ENCODE data around the gene PIK3R2. TPM values are rescaled to one million over a fixed set of nuclear protein-coding genes. Genes with fewer than 3 reads are reported as not detected.

Gene PIK3R2
- total and polyA plus RNA-seq, 3 experiments from 2014 or later = 5.7 to 17.9 (median 17.7) TPM

DNA sequence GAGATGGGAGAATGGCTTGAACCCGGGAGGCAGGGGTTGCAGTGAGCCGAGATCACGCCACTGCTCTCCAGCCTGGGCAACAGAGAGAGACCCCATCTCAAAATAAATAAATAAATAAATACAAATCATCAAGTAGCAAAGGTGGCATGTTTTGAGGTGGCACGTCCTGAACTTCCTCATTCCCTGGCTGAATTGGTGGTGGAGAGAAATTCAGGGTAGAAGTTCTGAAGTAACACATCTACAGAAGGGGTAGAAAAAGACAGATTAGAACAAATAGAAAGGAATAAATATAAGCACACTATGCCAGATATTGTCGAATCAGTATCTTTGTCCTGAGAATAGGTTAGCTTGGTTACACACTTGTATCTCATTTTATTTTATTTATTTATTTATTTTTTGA is 27.0 kb downstream of the PIK3R2 start:
- Histone ChIP-seq H3K4me1 (ENCODE audit: insufficient read depth, low read length) (no peaks in the 10 kb centered on the region), H3K27ac (ENCODE audit: low read depth, low read length) (no peak overlapping the region), H3K9me3 (ENCODE audit: low read length) (no peaks in the 10 kb centered on the region), H3K4me3 (ENCODE audit: low read length) (no peak overlapping the region), H3K36me3 (ENCODE audit: insufficient read depth, low read length) (no peaks in the 10 kb centered on the region), H3K27me3 (ENCODE audit: insufficient read depth, low read length, poor library complexity, severe bottlenecking) (no peaks in the 10 kb centered on the region)
- H3K4me3 Mint-ChIP-seq = no peak overlapping the region
- H3K4me1 Mint-ChIP-seq = peaks cover 0 to 2% (median 0%) of the 10 kb centered on the region in 3 donors
- H3K27ac Mint-ChIP-seq = no peak overlapping the region
- peaks cover 0 to 8% (median 3%) of the 10 kb centered on the region in 3 donors for H3K36me3 Mint-ChIP-seq
- CTCF ChIA-PET = interaction anchor here (1.5 kb wide), 1 partner anchor 28 kb away, joined by 3 read pairs; no protein-coding TSS in a partner anchor
- no peak for DNase-seq
- no peaks in the 10 kb centered on the region for H3K9me3 Mint-ChIP-seq
- POLR2A ChIA-PET = no interaction called here
- H3K27me3 Mint-ChIP-seq = no peaks in the 10 kb centered on the region

GRCh38 chr19:18183529-18183928 is 30.6 kb downstream of the PIK3R2 start:
- CTCF ChIA-PET = interaction anchor here (2.3 kb wide), 1 partner anchor 9 kb away, joined by 9 read pairs; the partner anchor contains the start of gene MPV17L2
- POLR2A ChIA-PET = no interaction called here
- peaks cover 3% of the 10 kb centered on the region in 2 donors for H3K27me3 Mint-ChIP-seq

DNA sequence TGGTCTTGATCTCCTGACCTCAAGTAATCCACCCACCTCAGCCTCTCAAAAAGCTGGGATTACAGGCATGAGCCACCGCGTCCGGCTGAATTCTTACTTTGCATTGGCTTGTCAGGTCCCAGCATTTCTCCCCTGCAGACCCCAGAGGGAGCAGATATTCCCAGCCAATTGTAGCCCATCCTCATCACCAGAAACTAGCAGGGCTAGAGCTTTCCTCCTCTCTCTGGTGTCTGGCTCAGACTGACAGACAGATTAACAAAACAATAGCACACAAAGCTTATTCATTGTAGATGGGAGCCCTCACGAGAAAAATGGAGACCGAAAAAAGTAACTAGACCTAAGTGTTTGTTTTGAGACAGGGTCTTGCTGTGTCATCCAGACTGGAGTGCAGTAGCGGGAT is 32.6 kb downstream of the PIK3R2 start:
- Mint-ChIP-seq H3K27me3 (peaks cover 3% of the 10 kb centered on the region in 2 donors), H3K4me3 (no peak overlapping the region), H3K4me1 (no peaks in the 10 kb centered on the region), H3K9me3 (no peaks in the 10 kb centered on the region), H3K27ac (no peak overlapping the region), H3K36me3 (no peaks in the 10 kb centered on the region)
- H3K27me3 ChIP-seq (ENCODE audit: insufficient read depth, low read length, poor library complexity, severe bottlenecking) = no peaks in the 10 kb centered on the region
- ChIA-PET CTCF (interaction anchor here (0.9 to 1.2 kb wide), 3 partner anchors 15 to 67 kb away, joined by 3 to 6 read pairs (median 3); no protein-coding TSS in a partner anchor), POLR2A (no interaction called here)
- DNase-seq = no peak
- H3K4me3 ChIP-seq (ENCODE audit: low read length) = no peak overlapping the region
- no peaks in the 10 kb centered on the region for H3K36me3 ChIP-seq (ENCODE audit: insufficient read depth, low read length)
- no peaks in the 10 kb centered on the region for H3K4me1 ChIP-seq (ENCODE audit: insufficient read depth, low read length)
- H3K9me3 ChIP-seq (ENCODE audit: low read length) = no peaks in the 10 kb centered on the region
- no peak overlapping the region for H3K27ac ChIP-seq (ENCODE audit: low read depth, low read length)

More at GRCh38 chr19:18183529-18183928, 30.6 kb downstream of the PIK3R2 start:
- H3K4me1 ChIP-seq (ENCODE audit: insufficient read depth, low read length) = no peaks in the 10 kb centered on the region
- Mint-ChIP-seq H3K36me3 (no peaks in the 10 kb centered on the region), H3K9me3 (no peaks in the 10 kb centered on the region), H3K27ac (peak overlapping the region in 1 of 8 donors; percentile 75), H3K4me1 (no peaks in the 10 kb centered on the region), H3K4me3 (no peak overlapping the region)
- no peak overlapping the region for H3K27ac ChIP-seq (ENCODE audit: low read depth, low read length)
- no peaks in the 10 kb centered on the region for H3K27me3 ChIP-seq (ENCODE audit: insufficient read depth, low read length, poor library complexity, severe bottlenecking)
- no peak overlapping the region for H3K4me3 ChIP-seq (ENCODE audit: low read length)
- H3K9me3 ChIP-seq (ENCODE audit: low read length) = no peaks in the 10 kb centered on the region
- H3K36me3 ChIP-seq (ENCODE audit: insufficient read depth, low read length) = no peaks in the 10 kb centered on the region
- no peak for DNase-seq

DNA sequence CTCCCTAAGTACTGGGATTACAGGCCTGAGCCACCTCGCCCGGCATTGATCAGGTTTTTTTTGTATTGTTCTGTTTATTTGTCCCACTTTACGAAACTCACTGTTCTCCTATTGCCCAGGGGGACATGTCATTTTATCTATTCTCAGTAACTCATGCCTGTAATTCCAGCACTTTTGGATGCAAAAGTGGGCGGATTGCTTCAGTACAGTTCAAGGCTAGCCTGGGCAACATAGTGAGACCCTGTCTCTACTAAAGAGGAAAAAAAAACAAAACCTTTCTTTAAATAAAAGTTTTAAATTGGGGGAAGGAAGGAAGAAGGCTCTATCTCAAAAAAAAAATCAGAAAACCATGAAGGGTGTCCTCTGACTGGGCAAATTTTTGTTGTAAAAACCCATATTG is 37.3 kb downstream of the PIK3R2 start:
- Mint-ChIP-seq H3K27ac (no peak overlapping the region), H3K9me3 (peaks cover 0 to 2% (median 0%) of the 10 kb centered on the region in 5 donors), H3K4me3 (no peak overlapping the region), H3K4me1 (peaks cover 21 to 28% (median 22%) of the 10 kb centered on the region in 3 donors), H3K27me3 (peaks cover 3 to 7% of the 10 kb centered on the region in 2 donors), H3K36me3 (peaks cover 0 to 10% (median 0%) of the 10 kb centered on the region in 3 donors)
- H3K4me3 ChIP-seq (ENCODE audit: low read length) = no peak overlapping the region
- no peaks in the 10 kb centered on the region for H3K36me3 ChIP-seq (ENCODE audit: insufficient read depth, low read length)
- DNase-seq = no peak
- no peaks in the 10 kb centered on the region for H3K27me3 ChIP-seq (ENCODE audit: insufficient read depth, low read length, poor library complexity, severe bottlenecking)
- H3K27ac ChIP-seq (ENCODE audit: low read depth, low read length) = no peak overlapping the region
- POLR2A ChIA-PET = no interaction called here
- peaks cover 16% of the 10 kb centered on the region for H3K4me1 ChIP-seq (ENCODE audit: insufficient read depth, low read length)
- CTCF ChIA-PET = interaction anchor here (1.2 kb wide), 1 partner anchor 33 kb away, joined by 5 read pairs; no protein-coding TSS in a partner anchor
- H3K9me3 ChIP-seq (ENCODE audit: low read length) = no peaks in the 10 kb centered on the region

- Histone ChIP-seq H3K4me1 (ENCODE audit: insufficient read depth, low read length) (peaks cover 16% of the 10 kb centered on the region), H3K27ac (ENCODE audit: low read depth, low read length) (peak overlapping the region; percentile 70), H3K9me3 (ENCODE audit: low read length) (no peaks in the 10 kb centered on the region), H3K36me3 (ENCODE audit: insufficient read depth, low read length) (peaks cover 6% of the 10 kb centered on the region), H3K4me3 (ENCODE audit: low read length) (peak overlapping the region; percentile 67), H3K27me3 (ENCODE audit: insufficient read depth, low read length, poor library complexity, severe bottlenecking) (no peaks in the 10 kb centered on the region)
- ChIA-PET POLR2A (interaction anchor here (0.8 to 3.1 kb wide), 6 partner anchors 13 to 115 kb away, joined by 3 to 40 read pairs (median 7); partner anchors contain the start of genes JUND and RAB3A), CTCF (interaction anchor here (0.7 to 4.5 kb wide), 23 partner anchors 9 to 225 kb away, joined by 3 to 49 read pairs (median 5); partner anchors contain the start of genes IFI30, LSM4 and RAB3A)
- H3K9me3 Mint-ChIP-seq = peaks cover 0 to 2% (median 0%) of the 10 kb centered on the region in 5 donors
- peak overlapping the region; percentile 82 to 95 (median 89) for H3K4me3 Mint-ChIP-seq
- H3K27ac Mint-ChIP-seq = peak overlapping the region; percentile 76 to 98 (median 96)
- peaks cover 21 to 28% (median 22%) of the 10 kb centered on the region in 3 donors for H3K4me1 Mint-ChIP-seq
- no peak for DNase-seq
- peaks cover 0 to 19% (median 0%) of the 10 kb centered on the region in 3 donors for H3K36me3 Mint-ChIP-seq
- H3K27me3 Mint-ChIP-seq = peaks cover 0 to 5% of the 10 kb centered on the region in 2 donors
Observed at GRCh38 chr19:18191640-18192062, 38.7 kb downstream of the PIK3R2 start.

DNA sequence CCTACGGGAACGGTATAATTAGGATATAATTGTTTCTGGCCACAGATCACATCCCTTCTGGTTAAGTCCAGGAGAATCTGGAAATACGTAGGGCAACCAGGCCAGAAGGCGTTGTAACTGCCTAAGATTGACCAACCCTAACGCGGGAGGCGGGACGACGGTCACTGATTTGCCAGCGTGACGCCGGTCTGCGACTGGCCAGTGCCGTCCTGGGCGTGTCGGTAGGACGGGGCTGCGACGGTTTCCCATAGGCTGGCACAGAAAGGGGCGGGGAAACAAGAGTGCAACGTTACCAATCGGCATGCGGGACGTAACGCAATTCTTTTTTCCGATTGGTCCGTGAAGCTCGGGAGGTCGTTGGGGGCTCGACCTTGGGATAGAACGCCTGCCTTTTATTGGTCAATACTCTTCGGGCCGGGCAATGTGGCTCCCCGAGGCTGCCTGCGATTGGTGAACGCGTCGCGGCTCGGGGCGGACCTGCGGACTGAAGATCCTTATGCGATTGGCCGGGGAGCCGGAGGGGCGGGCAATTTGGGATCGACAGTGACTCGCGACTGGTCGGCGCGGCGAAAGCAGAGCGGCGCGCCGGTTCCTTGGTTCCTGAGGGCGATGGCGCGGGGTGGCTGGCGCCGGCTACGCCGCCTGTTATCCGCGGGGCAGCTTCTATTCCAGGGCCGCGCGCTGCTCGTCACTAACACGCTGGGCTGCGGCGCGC is 39.9 kb downstream of the PIK3R2 start, which contains the start of gene MPV17L2:
TSS of gene MPV17L2 (plus strand) at position 546 of the 715 bp plus-strand sequence. CDS start at position 610, 64 bp downstream.
- H3K4me1 ChIP-seq (ENCODE audit: insufficient read depth, low read length) = peaks cover 16% of the 10 kb centered on the region
- POLR2A ChIA-PET = interaction anchor here (0.6 to 3.1 kb wide), 10 partner anchors 11 to 159 kb away, joined by 3 to 40 read pairs (median 5); partner anchors contain the start of genes IL12RB1, JUND, LSM4 and RAB3A
- H3K4me3 ChIP-seq (ENCODE audit: low read length) = peak within 1 kb of the TSS; percentile 74
- CTCF ChIA-PET = interaction anchor here (0.7 to 4.5 kb wide), 21 partner anchors 10 to 224 kb away, joined by 3 to 49 read pairs (median 5); partner anchors contain the start of genes IFI30 and RAB3A
- H3K27me3 ChIP-seq (ENCODE audit: insufficient read depth, low read length, poor library complexity, severe bottlenecking) = no peaks in the 10 kb centered on the region
- H3K4me1 Mint-ChIP-seq = peaks cover 21 to 28% (median 22%) of the 10 kb centered on the region in 3 donors
- peak; percentile 98 to 99 (median 99) for DNase-seq
- H3K27me3 Mint-ChIP-seq = peaks cover 0 to 3% of the 10 kb centered on the region in 2 donors
- H3K27ac ChIP-seq (ENCODE audit: low read depth, low read length) = peak within 1 kb of the TSS; percentile 71
- H3K36me3 Mint-ChIP-seq = peaks cover 0 to 24% (median 0%) of the 10 kb centered on the region in 3 donors
- H3K36me3 ChIP-seq (ENCODE audit: insufficient read depth, low read length) = peaks cover 6% of the 10 kb centered on the region
- H3K9me3 Mint-ChIP-seq = peaks cover 0 to 2% (median 0%) of the 10 kb centered on the region in 5 donors
- peak within 1 kb of the TSS; percentile 76 to 98 (median 96) for H3K27ac Mint-ChIP-seq
- no peaks in the 10 kb centered on the region for H3K9me3 ChIP-seq (ENCODE audit: low read length)
- H3K4me3 Mint-ChIP-seq = peak within 1 kb of the TSS; percentile 82 to 95 (median 89)

DNA sequence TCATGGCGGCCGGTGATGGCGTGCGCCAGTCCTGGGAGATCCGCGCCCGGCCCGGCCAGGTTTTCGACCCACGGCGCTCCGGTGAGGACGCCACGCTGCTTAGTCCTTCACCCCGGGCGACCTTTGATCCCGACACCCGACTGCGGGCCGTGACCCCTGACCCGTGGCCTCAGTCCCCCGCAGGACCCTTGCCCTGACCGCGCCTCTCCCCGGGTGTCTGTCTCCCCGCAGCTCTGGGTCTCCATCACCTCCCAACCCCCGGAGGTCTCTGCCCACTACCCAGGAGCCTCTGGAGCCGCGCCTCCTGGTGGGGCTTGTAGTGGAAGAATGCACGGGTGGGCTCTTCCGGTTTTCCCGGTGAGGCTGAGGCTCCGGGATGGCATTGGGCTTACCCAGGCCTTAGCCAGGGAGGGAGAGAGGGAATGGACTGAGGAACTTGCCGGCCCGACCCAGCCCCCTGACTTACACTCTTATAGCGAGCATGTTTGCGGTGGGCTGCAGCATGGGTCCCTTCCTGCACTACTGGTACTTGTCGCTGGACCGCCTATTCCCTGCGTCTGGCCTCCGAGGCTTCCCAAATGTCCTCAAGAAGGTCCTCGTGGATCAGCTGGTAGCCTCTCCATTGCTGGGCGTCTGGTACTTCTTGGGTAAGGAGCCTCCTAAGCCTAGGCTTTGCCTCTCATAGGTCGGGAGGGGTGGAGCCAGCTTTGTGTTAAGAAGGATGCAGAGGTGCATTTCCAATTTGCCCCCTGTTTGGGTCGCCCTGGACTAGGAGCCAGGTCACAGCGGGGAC is 40.6 kb downstream of the PIK3R2 start:
- ChIA-PET POLR2A (interaction anchor here (0.6 to 3.1 kb wide), 9 partner anchors 10 to 158 kb away, joined by 3 to 40 read pairs (median 6); partner anchors contain the start of genes IL12RB1, JUND, LSM4 and RAB3A), CTCF (interaction anchor here (1.4 to 4.5 kb wide), 8 partner anchors 11 to 105 kb away, joined by 4 to 49 read pairs (median 6); partner anchors contain the start of gene RAB3A)
- Mint-ChIP-seq H3K9me3 (peaks cover 0 to 2% (median 0%) of the 10 kb centered on the region in 5 donors), H3K27ac (peak overlapping the region; percentile 76 to 98 (median 95)), H3K36me3 (peaks cover 0 to 31% (median 4%) of the 10 kb centered on the region in 3 donors), H3K4me1 (peaks cover 21 to 28% (median 22%) of the 10 kb centered on the region in 3 donors), H3K27me3 (peaks cover 0 to 3% of the 10 kb centered on the region in 2 donors), H3K4me3 (peak overlapping the region; percentile 82 to 95 (median 89))
- Histone ChIP-seq H3K4me1 (ENCODE audit: insufficient read depth, low read length) (peaks cover 16% of the 10 kb centered on the region), H3K4me3 (ENCODE audit: low read length) (peak overlapping the region; percentile 74), H3K36me3 (ENCODE audit: insufficient read depth, low read length) (peaks cover 6% of the 10 kb centered on the region), H3K9me3 (ENCODE audit: low read length) (no peaks in the 10 kb centered on the region), H3K27ac (ENCODE audit: low read depth, low read length) (peak overlapping the region; percentile 71), H3K27me3 (ENCODE audit: insufficient read depth, low read length, poor library complexity, severe bottlenecking) (no peaks in the 10 kb centered on the region)
- DNase-seq = no peak

All from CD8-positive, alpha-beta memory T cell (primary cell).